ENCODE measurements around the gene CREB3.
A peak's percentile ranks its signal among the peaks of the same experiment; 100 is the strongest.

CREB3 gene

GRCh38 chr9:35702696-35703095, 29.8 kb upstream of the CREB3 start:
- DNase-seq: no peak

GRCh38 chr9:35703906-35704672, 28.4 kb upstream of the CREB3 start:
- DNase-seq: no peak

- no peak for DNase-seq
Measured at GRCh38 chr9:35705372-35705771, 27.1 kb upstream of the CREB3 start.

GRCh38 chr9:35705836-35706430, 26.5 kb upstream of the CREB3 start:
- no peak for DNase-seq

GRCh38 chr9:35706951-35707350, 25.5 kb upstream of the CREB3 start:
- DNase-seq: no peak

- DNase-seq: no peak
Measured at GRCh38 chr9:35708146-35708545, 24.3 kb upstream of the CREB3 start.

- no peak for DNase-seq
Measured at GRCh38 chr9:35710818-35711500, 21.5 kb upstream of the CREB3 start.

- no peak for DNase-seq
Measured at GRCh38 chr9:35711501-35712428, 20.7 kb upstream of the CREB3 start.

GRCh38 chr9:35712762-35713400, 19.6 kb upstream of the CREB3 start:
- DNase-seq: no peak

- DNase-seq: no peak
Measured at GRCh38 chr9:35713578-35713977, 18.9 kb upstream of the CREB3 start.

GRCh38 chr9:35714123-35714522, 18.3 kb upstream of the CREB3 start:
- no peak for DNase-seq

GRCh38 chr9:35714579-35715252, 17.8 kb upstream of the CREB3 start:
- DNase-seq: no peak

GRCh38 chr9:35716230-35716629, 16.2 kb upstream of the CREB3 start:
- no peak for DNase-seq

GRCh38 chr9:35717132-35717870, 15.2 kb upstream of the CREB3 start:
- DNase-seq: no peak

- no peak for DNase-seq
Measured at GRCh38 chr9:35718721-35719511, 13.6 kb upstream of the CREB3 start.

GRCh38 chr9:35719546-35719945, 12.9 kb upstream of the CREB3 start:
- DNase-seq: no peak

- DNase-seq: no peak
Measured at GRCh38 chr9:35723426-35723825, 9.0 kb upstream of the CREB3 start.

GRCh38 chr9:35723908-35724307, 8.6 kb upstream of the CREB3 start:
- DNase-seq: no peak

GRCh38 chr9:35725362-35725761, 7.1 kb upstream of the CREB3 start:
- DNase-seq: no peak

GRCh38 chr9:35726931-35727330, 5.5 kb upstream of the CREB3 start:
- DNase-seq: peak; percentile 12

Data from GF-D8 (cell line).